Progenitor cell of endocrine pancreas (in vitro differentiated cells): ENCODE measurements around the gene HIF3A. TPM values are rescaled to one million over a fixed set of nuclear protein-coding genes. Genes with fewer than 3 reads are reported as not detected.

Experiments used
- DNase-seq: peaks from one replicate; pipeline ENCODE4 v3.0.0; 2021; ENCODE audit warnings: low spot score; ENCODE audit not compliant: unreplicated experiment
- H3K27ac Mint-ChIP-seq: 2 replicates; pipeline ENCODE4 v1.8.0; 2021; ENCODE audit warnings: mild to moderate bottlenecking, moderate library complexity, mixed read lengths
- H3K27me3 Mint-ChIP-seq: 2 replicates; pipeline ENCODE4 v1.8.0; 2021; ENCODE audit warnings: mixed read lengths
- H3K36me3 Mint-ChIP-seq: 2 replicates; pipeline ENCODE4 v1.8.0; 2022; ENCODE audit warnings: mixed read lengths; ENCODE audit not compliant: insufficient read depth
- H3K4me1 Mint-ChIP-seq: 2 replicates; pipeline ENCODE4 v1.8.0; 2021; ENCODE audit warnings: low read depth, mixed read lengths
- H3K4me3 Mint-ChIP-seq: 2 replicates; pipeline ENCODE4 v1.8.0; 2021; ENCODE audit warnings: low read depth, mild to moderate bottlenecking, moderate library complexity, mixed read lengths
- H3K9me3 Mint-ChIP-seq: 2 replicates; pipeline ENCODE4 v1.8.0; 2021; ENCODE audit warnings: low read depth, mixed read lengths
- total RNA-seq: library from RNA; stranded (reverse); gene quantifications from 2 replicates; pipeline ENCODE4 v1.2.1, GENCODE V29; 2021
- TF ChIP-seq, protein P1 (sequence below): fragments of 200-600 bp; sonication (generic); IDR thresholded peaks from one replicate; pipeline ENCODE4 v1.5.0; 2021; ENCODE audit warnings: antibody characterized with exemption, mild to moderate bottlenecking; ENCODE audit not compliant: unreplicated experiment

HIF3A gene
- total RNA-seq, 1 donor from 2014 or later: 37.6 TPM

DNA sequence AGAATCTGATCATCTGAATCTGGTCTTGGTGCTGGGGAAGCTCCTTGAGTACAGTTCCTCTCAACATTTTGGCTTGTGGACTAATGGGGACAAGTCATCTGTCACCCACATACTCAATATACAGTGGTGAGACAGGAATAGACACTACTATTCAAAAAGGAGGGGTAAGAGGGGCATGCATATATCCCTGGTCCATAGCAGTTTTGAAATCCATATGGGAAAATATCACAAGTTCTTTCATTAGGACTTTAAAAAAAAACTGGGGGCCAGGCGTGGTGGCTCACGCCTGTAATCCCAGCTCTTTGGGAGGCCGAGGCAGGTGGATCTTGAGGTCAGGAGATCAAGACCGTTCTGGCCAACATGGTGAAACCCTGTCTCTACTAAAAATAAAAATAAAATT is 29.8 kb downstream of the HIF3A start:
- peaks cover 59% of the 10 kb centered on the region for H3K36me3 Mint-ChIP-seq

DNA sequence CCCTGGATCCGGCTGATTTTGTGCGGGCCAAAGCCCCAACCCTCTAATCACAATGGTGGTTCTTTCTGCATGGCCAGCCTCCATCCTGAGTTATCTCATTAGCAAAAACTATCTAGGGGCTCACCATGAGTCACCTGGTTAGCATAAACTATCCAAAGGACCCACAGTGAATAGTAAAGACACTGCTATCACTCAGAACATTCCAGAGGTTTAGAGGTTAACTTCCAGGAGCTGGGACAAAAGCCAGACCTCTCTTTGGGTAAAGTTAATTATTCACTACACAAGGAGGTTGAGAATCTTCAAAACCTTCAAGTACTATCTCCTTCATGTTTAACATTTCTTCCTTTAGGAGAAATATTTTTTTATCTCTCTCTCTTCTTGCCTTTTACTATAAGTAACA is 31.2 kb downstream of the HIF3A start:
- H3K4me1 Mint-ChIP-seq: no peaks in the 10 kb centered on the region
- H3K9me3 Mint-ChIP-seq: peaks cover 34% of the 10 kb centered on the region
- no peak for DNase-seq
- no peak overlapping the region for H3K4me3 Mint-ChIP-seq
- H3K27me3 Mint-ChIP-seq: no peaks in the 10 kb centered on the region
- no peak overlapping the region for H3K27ac Mint-ChIP-seq
- peaks cover 56% of the 10 kb centered on the region for H3K36me3 Mint-ChIP-seq
- TF ChIP-seq, protein P1, sequence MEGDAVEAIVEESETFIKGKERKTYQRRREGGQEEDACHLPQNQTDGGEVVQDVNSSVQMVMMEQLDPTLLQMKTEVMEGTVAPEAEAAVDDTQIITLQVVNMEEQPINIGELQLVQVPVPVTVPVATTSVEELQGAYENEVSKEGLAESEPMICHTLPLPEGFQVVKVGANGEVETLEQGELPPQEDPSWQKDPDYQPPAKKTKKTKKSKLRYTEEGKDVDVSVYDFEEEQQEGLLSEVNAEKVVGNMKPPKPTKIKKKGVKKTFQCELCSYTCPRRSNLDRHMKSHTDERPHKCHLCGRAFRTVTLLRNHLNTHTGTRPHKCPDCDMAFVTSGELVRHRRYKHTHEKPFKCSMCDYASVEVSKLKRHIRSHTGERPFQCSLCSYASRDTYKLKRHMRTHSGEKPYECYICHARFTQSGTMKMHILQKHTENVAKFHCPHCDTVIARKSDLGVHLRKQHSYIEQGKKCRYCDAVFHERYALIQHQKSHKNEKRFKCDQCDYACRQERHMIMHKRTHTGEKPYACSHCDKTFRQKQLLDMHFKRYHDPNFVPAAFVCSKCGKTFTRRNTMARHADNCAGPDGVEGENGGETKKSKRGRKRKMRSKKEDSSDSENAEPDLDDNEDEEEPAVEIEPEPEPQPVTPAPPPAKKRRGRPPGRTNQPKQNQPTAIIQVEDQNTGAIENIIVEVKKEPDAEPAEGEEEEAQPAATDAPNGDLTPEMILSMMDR: no peak

More for the DNA sequence above, 29.8 kb downstream of the HIF3A start:
- Mint-ChIP-seq H3K27me3 (no peaks in the 10 kb centered on the region), H3K27ac (no peak overlapping the region), H3K4me1 (no peaks in the 10 kb centered on the region), H3K9me3 (peaks cover 34% of the 10 kb centered on the region), H3K4me3 (no peak overlapping the region)
- DNase-seq: no peak
- TF ChIP-seq, protein P1: no peak

DNA sequence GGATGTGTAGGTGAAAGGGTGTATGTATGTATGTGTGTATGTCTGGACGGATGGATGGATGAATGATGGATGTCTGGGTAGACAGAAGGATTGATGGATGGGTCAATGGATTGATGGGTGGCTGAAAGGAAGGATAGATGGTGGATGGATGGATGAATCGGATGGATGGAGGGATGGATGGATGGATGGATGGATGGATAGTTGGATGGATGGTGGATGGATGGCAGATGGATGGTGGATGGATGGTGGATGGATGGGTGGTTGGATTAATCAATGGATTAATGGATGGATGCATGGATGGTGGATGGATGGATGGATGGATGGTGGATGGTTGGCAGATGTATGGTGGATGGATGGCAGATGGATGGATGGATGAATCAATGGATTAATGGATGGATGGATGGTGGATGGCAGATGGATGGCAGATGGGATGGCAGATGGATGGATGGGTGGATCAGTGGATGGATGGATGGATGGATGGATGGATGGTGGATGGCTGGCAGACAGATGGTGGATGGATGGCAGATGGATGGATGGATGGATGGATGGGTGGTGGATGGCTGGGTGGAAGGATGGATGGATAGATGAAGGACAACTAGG is 33.6 kb downstream of the HIF3A start:
- H3K4me3 Mint-ChIP-seq: no peak overlapping the region
- H3K27ac Mint-ChIP-seq: no peak overlapping the region
- no peaks in the 10 kb centered on the region for H3K27me3 Mint-ChIP-seq
- no peaks in the 10 kb centered on the region for H3K4me1 Mint-ChIP-seq
- peaks cover 42% of the 10 kb centered on the region for H3K36me3 Mint-ChIP-seq
- H3K9me3 Mint-ChIP-seq: peaks cover 31% of the 10 kb centered on the region
- DNase-seq: no peak
- TF ChIP-seq, protein P1: no peak

DNA sequence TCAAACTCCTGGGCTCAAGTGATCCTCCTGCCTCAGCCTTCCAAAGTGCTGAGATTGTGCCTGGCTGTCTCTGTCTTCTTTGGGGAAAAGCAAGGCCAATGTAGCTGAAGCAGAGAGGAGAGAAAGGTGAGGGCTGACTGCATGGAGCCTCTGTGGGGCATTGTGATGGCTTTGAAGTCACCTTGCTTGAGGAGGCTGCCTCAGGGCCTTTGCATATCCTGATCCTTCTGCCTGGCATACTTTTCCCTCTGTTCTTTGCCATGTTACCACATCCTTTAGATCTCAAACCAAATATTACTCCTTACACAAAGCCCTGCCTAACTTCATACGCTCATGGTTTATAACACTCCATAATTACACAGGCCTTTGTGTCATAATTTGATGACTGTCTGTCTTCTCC is 40.6 kb downstream of the HIF3A start:
- Mint-ChIP-seq H3K4me3 (no peak overlapping the region), H3K27ac (no peak overlapping the region), H3K4me1 (no peaks in the 10 kb centered on the region), H3K27me3 (no peaks in the 10 kb centered on the region), H3K9me3 (no peaks in the 10 kb centered on the region), H3K36me3 (peaks cover 10% of the 10 kb centered on the region)
- TF ChIP-seq, protein P1: no peak
- no peak for DNase-seq

DNA sequence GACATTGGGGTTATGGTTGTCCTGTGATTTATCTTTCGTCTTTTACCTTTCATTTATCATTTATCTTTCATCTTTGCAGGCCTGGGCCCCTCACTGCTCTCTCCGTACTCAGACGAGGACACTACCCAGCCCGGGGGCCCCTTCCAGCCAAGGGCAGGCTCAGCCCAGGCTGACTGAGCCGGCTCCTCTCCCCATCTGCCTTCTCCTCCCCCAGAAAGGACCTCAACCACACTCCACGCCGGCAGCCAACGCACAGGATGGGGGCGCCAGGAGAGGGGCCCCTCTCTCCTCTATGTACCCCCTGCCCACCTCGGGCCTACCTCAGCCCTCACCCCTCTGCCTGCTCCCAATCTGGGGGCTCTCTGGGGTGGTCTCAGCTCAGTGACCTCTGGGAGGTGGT is 42.6 kb downstream of the HIF3A start:
- Mint-ChIP-seq H3K9me3 (no peaks in the 10 kb centered on the region), H3K36me3 (peaks cover 10% of the 10 kb centered on the region), H3K4me1 (no peaks in the 10 kb centered on the region), H3K27ac (no peak overlapping the region), H3K27me3 (no peaks in the 10 kb centered on the region), H3K4me3 (no peak overlapping the region)
- TF ChIP-seq, protein P1: no peak
- no peak for DNase-seq
